ENCODE measurements around the gene TPD52L2.
"Not testable (repeated sequence)": the region's sequence is repeated elsewhere in the genome, so short reads cannot be mapped to it uniquely, and the experiment has no call there.

The TPD52L2 gene

DNA sequence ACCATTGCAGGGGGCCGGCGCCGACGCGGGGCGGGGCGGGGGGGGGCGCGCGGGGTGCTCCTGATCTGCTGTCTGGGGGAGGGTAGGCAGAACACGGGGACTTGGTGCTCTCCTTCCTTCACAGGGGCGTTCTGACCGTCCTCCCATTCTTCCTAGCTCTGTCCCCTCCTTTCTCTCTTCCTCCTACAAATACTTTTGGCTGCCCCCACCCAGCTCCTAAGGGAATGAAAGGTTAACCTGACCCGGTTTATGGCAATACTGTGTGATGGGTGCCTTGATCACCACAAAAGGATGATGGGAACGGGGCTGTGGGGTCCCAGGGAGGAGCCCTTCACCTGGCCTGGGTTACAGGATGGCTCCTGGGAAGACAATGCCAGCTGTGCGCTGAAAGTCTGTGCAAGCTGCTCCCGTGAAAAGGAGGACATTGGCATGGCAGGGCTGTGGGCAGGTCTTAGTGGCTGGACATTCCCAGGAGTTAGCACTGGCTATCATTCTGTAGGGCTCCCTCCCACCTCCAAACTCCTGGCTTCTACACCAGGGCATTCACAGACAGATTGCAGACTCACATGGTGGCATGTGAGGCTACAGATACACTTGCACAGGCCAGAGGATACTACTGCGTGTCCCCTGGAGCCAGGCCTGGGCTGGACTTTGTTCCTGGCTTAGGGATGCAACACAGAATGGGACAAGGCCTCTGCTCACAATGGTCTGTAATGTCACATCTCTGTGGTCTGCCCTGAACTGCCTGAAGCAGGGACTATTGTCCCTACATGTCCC, 1.9 kb upstream of the TPD52L2 start:
- no peaks in the 10 kb centered on the region for H3K27me3 ChIP-seq (ENCODE audit: control insufficient read depth in 1 of 2, insufficient read depth in 1 of 2, low read length in 2 of 2)
- WGBS = 94% methylated on average over 15 of the region's 18 CpGs

GRCh38 chr20:63863798-63864544, 1.1 kb upstream of the TPD52L2 start:
- Histone ChIP-seq H3K9me3 (ENCODE audit: control insufficient read depth, low read length) (no peaks in the 10 kb centered on the region), H3K18ac (ENCODE audit: low read depth in 1 of 2, low read length in 2 of 2) (peak overlapping the region; percentile 91 to 96), H2AK5ac (ENCODE audit: low read length, severe bottlenecking) (peak overlapping the region; percentile 91), H3K14ac (ENCODE audit: low read length in 2 of 2) (no peak overlapping the region), H4K91ac (ENCODE audit: low read length) (peak overlapping the region; percentile 97), H3K36me3 (ENCODE audit: control insufficient read depth in 1 of 2, insufficient read depth in 2 of 2, low read depth in 1 of 2, low read length in 2 of 2) (peaks cover 31 to 39% of the 10 kb centered on the region in 2 experiments), H3K4ac (ENCODE audit: low read depth in 1 of 2, low read length in 2 of 2) (peak overlapping the region; percentile 67 to 95), H3K9ac (ENCODE audit: low read length) (peak overlapping the region; percentile 100), H3K4me3 (ENCODE audit: insufficient read depth in 1 of 2, low read depth in 1 of 2, low read length in 2 of 2) (peak overlapping the region; percentile 62 to 90), H3K4me2 (ENCODE audit: low read length, poor library complexity, severe bottlenecking) (peak overlapping the region; percentile 90), H2BK12ac (ENCODE audit: low read length in 2 of 2) (peak overlapping the region; percentile 50 to 95), H2BK5ac (ENCODE audit: low read depth, low read length, poor library complexity, severe bottlenecking) (no peak overlapping the region), H2BK120ac (ENCODE audit: low read depth, low read length) (peak overlapping the region; percentile 92), H3K27me3 (ENCODE audit: control insufficient read depth in 1 of 2, insufficient read depth in 1 of 2, low read length in 2 of 2) (no peaks in the 10 kb centered on the region), H3K23ac (ENCODE audit: low read length in 2 of 2) (no peak overlapping the region), H2AFZ (ENCODE audit: low read depth, low read length) (no peak overlapping the region), H3K79me1 (replicated peaks; ENCODE audit: low read length, poor library complexity, severe bottlenecking) (peaks cover 31% of the 10 kb centered on the region), H3K27ac (ENCODE audit: low read length, poor library complexity, severe bottlenecking) (peak overlapping the region; percentile 80), H4K8ac (ENCODE audit: low read length) (peak overlapping the region; percentile 99), H3K4me1 (ENCODE audit: control insufficient read depth, insufficient read depth, low read depth, low read length) (peaks cover 33% of the 10 kb centered on the region), H2BK15ac (ENCODE audit: low read depth, poor library complexity, severe bottlenecking) (peak overlapping the region; percentile 98)
- peak; percentile 88 for DNase-seq
- 13% methylated on average over 38 of the region's 38 CpGs for WGBS

More for the DNA sequence above, 1.9 kb upstream of the TPD52L2 start:
- Histone ChIP-seq H3K18ac (ENCODE audit: low read depth in 1 of 2, low read length in 2 of 2) (peak overlapping the region; percentile 91 to 96), H4K8ac (ENCODE audit: low read length) (peak overlapping the region; percentile 99), H3K4me1 (ENCODE audit: control insufficient read depth, insufficient read depth, low read depth, low read length) (peaks cover 39% of the 10 kb centered on the region), H2BK5ac (ENCODE audit: low read depth, low read length, poor library complexity, severe bottlenecking) (no peak overlapping the region), H3K9ac (ENCODE audit: low read length) (peak overlapping the region; percentile 100), H2BK12ac (ENCODE audit: low read length in 2 of 2) (peak overlapping the region; percentile 50 to 95), H2BK15ac (ENCODE audit: low read depth, poor library complexity, severe bottlenecking) (peak overlapping the region; percentile 98), H2AFZ (ENCODE audit: low read depth, low read length) (no peak overlapping the region), H3K14ac (ENCODE audit: low read length in 2 of 2) (peak overlapping the region in 1 of 2 experiments; percentile 3), H3K27ac (ENCODE audit: low read length, poor library complexity, severe bottlenecking) (peak overlapping the region; percentile 80), H4K91ac (ENCODE audit: low read length) (peak overlapping the region; percentile 97), H3K4me2 (ENCODE audit: low read length, poor library complexity, severe bottlenecking) (peak overlapping the region; percentile 90), H3K23ac (ENCODE audit: low read length in 2 of 2) (peak overlapping the region in 1 of 2 experiments; percentile 3), H3K4ac (ENCODE audit: low read depth in 1 of 2, low read length in 2 of 2) (peak overlapping the region; percentile 67 to 95), H3K36me3 (ENCODE audit: control insufficient read depth in 1 of 2, insufficient read depth in 2 of 2, low read depth in 1 of 2, low read length in 2 of 2) (peaks cover 23 to 32% of the 10 kb centered on the region in 2 experiments), H3K79me1 (replicated peaks; ENCODE audit: low read length, poor library complexity, severe bottlenecking) (peaks cover 28% of the 10 kb centered on the region), H2AK5ac (ENCODE audit: low read length, severe bottlenecking) (peak overlapping the region; percentile 6), H3K9me3 (ENCODE audit: control insufficient read depth, low read length) (no peaks in the 10 kb centered on the region), H3K4me3 (ENCODE audit: insufficient read depth in 1 of 2, low read depth in 1 of 2, low read length in 2 of 2) (peak overlapping the region in 1 of 2 experiments; percentile 90), H2BK120ac (ENCODE audit: low read depth, low read length) (peak overlapping the region; percentile 92)
- peak; percentile 14 for DNase-seq

- Histone ChIP-seq H3K9ac (ENCODE audit: low read length) (peak overlapping the region; percentile 100), H3K14ac (ENCODE audit: low read length in 2 of 2) (no peak overlapping the region), H4K91ac (ENCODE audit: low read length) (peak overlapping the region; percentile 68), H3K27me3 (ENCODE audit: control insufficient read depth in 1 of 2, insufficient read depth in 1 of 2, low read length in 2 of 2) (no peaks in the 10 kb centered on the region), H2BK12ac (ENCODE audit: low read length in 2 of 2) (peak overlapping the region in 1 of 2 experiments; percentile 42), H3K4me1 (ENCODE audit: control insufficient read depth, insufficient read depth, low read depth, low read length) (peaks cover 29% of the 10 kb centered on the region), H3K23ac (ENCODE audit: low read length in 2 of 2) (no peak overlapping the region), H3K4me2 (ENCODE audit: low read length, poor library complexity, severe bottlenecking) (peak overlapping the region; percentile 90), H2BK15ac (ENCODE audit: low read depth, poor library complexity, severe bottlenecking) (peak overlapping the region; percentile 39), H3K79me1 (replicated peaks; ENCODE audit: low read length, poor library complexity, severe bottlenecking) (peaks cover 35% of the 10 kb centered on the region), H3K36me3 (ENCODE audit: control insufficient read depth in 1 of 2, insufficient read depth in 2 of 2, low read depth in 1 of 2, low read length in 2 of 2) (peaks cover 37 to 45% of the 10 kb centered on the region in 2 experiments), H3K4ac (ENCODE audit: low read depth in 1 of 2, low read length in 2 of 2) (peak overlapping the region in 1 of 2 experiments; percentile 6), H2AK5ac (ENCODE audit: low read length, severe bottlenecking) (no peak overlapping the region), H3K9me3 (ENCODE audit: control insufficient read depth, low read length) (no peaks in the 10 kb centered on the region), H3K18ac (ENCODE audit: low read depth in 1 of 2, low read length in 2 of 2) (peak overlapping the region in 1 of 2 experiments; percentile 13), H2BK120ac (ENCODE audit: low read depth, low read length) (no peak overlapping the region), H2BK5ac (ENCODE audit: low read depth, low read length, poor library complexity, severe bottlenecking) (no peak overlapping the region), H3K27ac (ENCODE audit: low read length, poor library complexity, severe bottlenecking) (peak overlapping the region; percentile 64), H4K8ac (ENCODE audit: low read length) (peak overlapping the region; percentile 24), H3K4me3 (ENCODE audit: insufficient read depth in 1 of 2, low read depth in 1 of 2, low read length in 2 of 2) (peak overlapping the region; percentile 62 to 90), H2AFZ (ENCODE audit: low read depth, low read length) (no peak overlapping the region)
- no peak for DNase-seq
- WGBS = 2% methylated on average over 24 of the region's 25 CpGs
Observed at GRCh38 chr20:63864545-63864977, 509 bp upstream of the TPD52L2 start.

- not testable (repeated sequence) for H3K18ac ChIP-seq (ENCODE audit: low read depth in 1 of 2, low read length in 2 of 2); H2BK12ac ChIP-seq (ENCODE audit: low read length in 2 of 2); H2BK120ac ChIP-seq (ENCODE audit: low read depth, low read length); H4K8ac ChIP-seq (ENCODE audit: low read length); DNase-seq; H3K27ac ChIP-seq (ENCODE audit: low read length, poor library complexity, severe bottlenecking); H3K23ac ChIP-seq (ENCODE audit: low read length in 2 of 2); H3K9ac ChIP-seq (ENCODE audit: low read length); H3K4ac ChIP-seq (ENCODE audit: low read depth in 1 of 2, low read length in 2 of 2); H2BK5ac ChIP-seq (ENCODE audit: low read depth, low read length, poor library complexity, severe bottlenecking); H3K9me3 ChIP-seq (ENCODE audit: control insufficient read depth, low read length); H3K4me2 ChIP-seq (ENCODE audit: low read length, poor library complexity, severe bottlenecking); H2AK5ac ChIP-seq (ENCODE audit: low read length, severe bottlenecking); H3K4me3 ChIP-seq (ENCODE audit: insufficient read depth in 1 of 2, low read depth in 1 of 2, low read length in 2 of 2); H3K14ac ChIP-seq (ENCODE audit: low read length in 2 of 2); H2AFZ ChIP-seq (ENCODE audit: low read depth, low read length); H4K91ac ChIP-seq (ENCODE audit: low read length); H2BK15ac ChIP-seq (ENCODE audit: low read depth, poor library complexity, severe bottlenecking); H3K27me3 ChIP-seq (ENCODE audit: control insufficient read depth in 1 of 2, insufficient read depth in 1 of 2, low read length in 2 of 2)
- 95% methylated on average over 13 of the region's 13 CpGs for WGBS
- H3K4me1 ChIP-seq (ENCODE audit: control insufficient read depth, insufficient read depth, low read depth, low read length) = peaks cover 27% of the 10 kb centered on the region
- H3K79me1 ChIP-seq (replicated peaks; ENCODE audit: low read length, poor library complexity, severe bottlenecking) = peaks cover 26% of the 10 kb centered on the region
- peaks cover 50 to 51% of the 10 kb centered on the region in 2 experiments for H3K36me3 ChIP-seq (ENCODE audit: control insufficient read depth in 1 of 2, insufficient read depth in 2 of 2, low read depth in 1 of 2, low read length in 2 of 2)
Observed at GRCh38 chr20:63867042-63867441, 2.0 kb downstream of the TPD52L2 start.

Measured in mesenchymal stem cell (in vitro differentiated cells and primary cell).